ENCODE results near the gene RAPSN.

RAPSN gene

DNA sequence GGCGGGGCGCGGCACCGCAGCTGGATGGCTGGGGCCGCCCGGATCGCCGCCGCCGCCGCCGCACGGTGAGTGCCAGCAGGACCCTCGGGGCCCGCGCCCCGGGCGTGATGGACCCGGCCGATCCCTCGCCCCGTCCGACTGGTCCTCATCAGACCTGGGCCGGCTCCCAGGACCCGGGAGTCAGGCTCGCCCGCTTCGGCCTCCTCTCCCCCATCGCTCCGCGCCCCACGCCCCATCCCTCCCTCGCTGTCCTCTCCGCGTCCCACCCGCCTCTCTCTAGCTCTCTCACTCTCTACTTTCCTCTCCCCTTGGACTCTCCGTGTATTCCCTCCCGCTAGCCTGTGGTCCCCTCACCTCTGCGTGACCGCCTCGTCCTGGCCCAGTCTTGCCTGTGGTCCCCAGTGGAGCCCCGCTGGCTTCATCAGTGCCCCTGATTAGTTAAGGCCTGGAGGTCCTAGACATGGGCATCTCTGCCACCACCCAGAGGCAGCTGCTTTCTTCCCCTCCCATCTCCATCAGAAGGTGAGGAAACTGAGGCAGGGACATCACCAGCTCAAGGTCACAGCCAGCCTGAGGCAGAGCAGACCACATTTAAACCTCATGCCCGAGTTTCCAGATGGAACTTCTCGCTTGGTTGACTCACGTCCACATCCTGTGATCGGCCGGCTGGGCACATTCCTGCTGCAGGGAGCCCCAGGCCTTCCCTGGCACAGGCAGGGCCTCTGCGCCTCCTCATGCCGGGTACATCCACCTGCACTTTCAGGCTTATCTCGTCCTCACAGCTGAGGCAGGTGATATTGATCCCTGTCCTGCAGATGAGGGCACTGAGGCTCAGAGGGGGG lies 40.1 kb downstream of the RAPSN start (continued):
- TF ChIP-seq, protein P1, sequence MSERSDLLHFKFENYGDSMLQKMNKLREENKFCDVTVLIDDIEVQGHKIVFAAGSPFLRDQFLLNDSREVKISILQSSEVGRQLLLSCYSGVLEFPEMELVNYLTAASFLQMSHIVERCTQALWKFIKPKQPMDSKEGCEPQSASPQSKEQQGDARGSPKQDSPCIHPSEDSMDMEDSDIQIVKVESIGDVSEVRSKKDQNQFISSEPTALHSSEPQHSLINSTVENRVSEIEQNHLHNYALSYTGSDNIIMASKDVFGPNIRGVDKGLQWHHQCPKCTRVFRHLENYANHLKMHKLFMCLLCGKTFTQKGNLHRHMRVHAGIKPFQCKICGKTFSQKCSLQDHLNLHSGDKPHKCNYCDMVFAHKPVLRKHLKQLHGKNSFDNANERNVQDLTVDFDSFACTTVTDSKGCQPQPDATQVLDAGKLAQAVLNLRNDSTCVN (tag by site-specific recombination; optimal IDR thresholded peaks at IDR 0.05) = peak; percentile 8
- TF ChIP-seq ZFP69B (tag by site-specific recombination; IDR thresholded peaks at IDR 0.05) (peak; percentile 32; the same call in 1 of the 2 replicates), GLIS2 (tag by site-specific recombination; IDR thresholded peaks at IDR 0.05) (peak; percentile 19), ZNF354C (tag by site-specific recombination; IDR thresholded peaks at IDR 0.05; ENCODE audit: borderline replicate concordance, low read depth) (no peak), ZIC2 (tag by site-specific recombination; IDR thresholded peaks at IDR 0.05) (peak; percentile 54), ZNF600 (tag by site-specific recombination; IDR thresholded peaks at IDR 0.05) (peak; percentile 42; the same call in 1 of the 2 replicates), SP3 (tag by site-specific recombination; IDR thresholded peaks at IDR 0.05) (no peak)
- TF ChIP-seq, protein P2, sequence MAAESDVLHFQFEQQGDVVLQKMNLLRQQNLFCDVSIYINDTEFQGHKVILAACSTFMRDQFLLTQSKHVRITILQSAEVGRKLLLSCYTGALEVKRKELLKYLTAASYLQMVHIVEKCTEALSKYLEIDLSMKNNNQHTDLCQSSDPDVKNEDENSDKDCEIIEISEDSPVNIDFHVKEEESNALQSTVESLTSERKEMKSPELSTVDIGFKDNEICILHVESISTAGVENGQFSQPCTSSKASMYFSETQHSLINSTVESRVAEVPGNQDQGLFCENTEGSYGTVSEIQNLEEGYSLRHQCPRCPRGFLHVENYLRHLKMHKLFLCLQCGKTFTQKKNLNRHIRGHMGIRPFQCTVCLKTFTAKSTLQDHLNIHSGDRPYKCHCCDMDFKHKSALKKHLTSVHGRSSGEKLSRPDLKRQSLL (tag by site-specific recombination; IDR thresholded peaks at IDR 0.05) = no peak

DNA sequence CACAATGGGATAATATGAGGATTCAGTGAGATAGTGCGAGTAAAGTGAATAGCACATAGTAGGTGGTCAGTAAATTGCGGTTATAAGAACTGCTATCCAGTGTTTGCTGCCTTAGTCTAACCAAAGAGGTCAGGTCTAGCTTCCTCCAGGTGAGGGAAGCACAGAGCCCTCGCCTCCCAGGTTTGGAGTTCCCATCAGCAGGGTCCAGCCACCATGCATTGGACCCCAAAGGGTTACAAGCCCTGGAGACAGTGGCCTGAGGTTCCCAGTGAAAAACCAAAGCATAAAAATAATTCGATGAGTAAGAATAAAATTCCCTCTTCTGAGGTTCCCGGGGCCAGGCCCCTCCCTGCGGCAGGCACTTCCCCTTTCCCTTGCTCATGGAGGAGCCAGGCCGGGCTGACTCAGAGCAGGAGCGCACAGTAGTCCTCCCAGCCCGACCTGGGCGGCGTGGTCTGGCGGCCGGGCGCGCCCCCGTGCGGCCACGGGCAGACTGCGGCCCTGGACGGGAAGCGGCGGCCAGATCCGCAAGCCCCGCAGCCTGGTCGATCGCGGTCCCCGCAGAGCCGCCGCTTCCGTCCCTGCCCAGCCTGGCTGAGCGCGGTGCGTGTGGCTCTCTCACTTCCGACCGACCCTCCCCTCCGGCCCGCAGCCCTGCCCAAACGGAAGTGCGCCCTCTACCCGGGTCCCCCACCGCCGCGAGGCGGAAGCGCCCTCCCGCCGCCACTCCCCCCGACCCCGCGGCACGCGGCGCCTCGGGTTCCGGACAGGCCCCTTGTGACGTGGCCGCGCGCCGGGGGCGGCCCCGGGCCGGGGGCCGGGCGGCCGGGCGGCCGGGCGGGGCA lies 41.0 kb downstream of the RAPSN start, which contains the start of gene SLC39A13:
Gene SLC39A13 (plus strand): TSS at position 845 of the 845 bp plus-strand sequence. CDS start 1,505 bp downstream, outside the sequence.
- Histone ChIP-seq H3K27ac (ENCODE audit: extremely low read depth, low read depth, low read length) (peak within 1 kb of the TSS; percentile 82), H3K36me3 (ENCODE audit: control insufficient read depth in 2 of 2, insufficient read depth in 1 of 2, low read length in 2 of 2) (peaks cover 0 to 25% of the 10 kb centered on the region in 2 experiments; a peak in 1 of 3 replicates), H3K4me3 (ENCODE audit: low read depth, low read length) (peak within 1 kb of the TSS; percentile 86), H3K9me3 (ENCODE audit: control insufficient read depth, insufficient read depth, low read depth, low read length) (no peaks in the 10 kb centered on the region), H3K4me1 (ENCODE audit: control insufficient read depth, insufficient read depth, low read length) (no peaks in the 10 kb centered on the region)
- ChIA-PET CTCF (interaction anchor here (0.6 to 4.9 kb wide), 10 partner anchors 9 to 1160 kb away, joined by 3 to 32 read pairs (median 4); partner anchors contain the start of genes ACP2, KBTBD4, MADD and NDUFS3), POLR2A (interaction anchor here (1.2 to 6.0 kb wide), 3 partner anchors 8 to 34 kb away, joined by 3 to 37 read pairs (median 7); partner anchors contain the start of gene PSMC3)
- TF ChIP-seq GLIS2 (tag by site-specific recombination; IDR thresholded peaks at IDR 0.05) (peak; percentile 72), ZNF324 (tag by site-specific recombination; IDR thresholded peaks at IDR 0.05) (no peak), ZSCAN16 (tag by site-specific recombination; IDR thresholded peaks at IDR 0.05) (no peak; the same call in 1 of the 2 replicates), HOXA7 (CRISPR knock-in tag; IDR thresholded peaks at IDR 0.05; ENCODE audit: borderline replicate concordance) (no peak), TCF7L2 (IDR thresholded peaks at IDR 0.05; ENCODE audit: borderline replicate concordance, low read depth, low read length) (no peak), ZNF24 (tag by site-specific recombination; IDR thresholded peaks at IDR 0.05) (no peak), ZNF473 (tag by site-specific recombination; IDR thresholded peaks at IDR 0.05) (no peak), GLI4 (tag by site-specific recombination; IDR thresholded peaks at IDR 0.05) (no peak)
- TF ChIP-seq, protein P3, sequence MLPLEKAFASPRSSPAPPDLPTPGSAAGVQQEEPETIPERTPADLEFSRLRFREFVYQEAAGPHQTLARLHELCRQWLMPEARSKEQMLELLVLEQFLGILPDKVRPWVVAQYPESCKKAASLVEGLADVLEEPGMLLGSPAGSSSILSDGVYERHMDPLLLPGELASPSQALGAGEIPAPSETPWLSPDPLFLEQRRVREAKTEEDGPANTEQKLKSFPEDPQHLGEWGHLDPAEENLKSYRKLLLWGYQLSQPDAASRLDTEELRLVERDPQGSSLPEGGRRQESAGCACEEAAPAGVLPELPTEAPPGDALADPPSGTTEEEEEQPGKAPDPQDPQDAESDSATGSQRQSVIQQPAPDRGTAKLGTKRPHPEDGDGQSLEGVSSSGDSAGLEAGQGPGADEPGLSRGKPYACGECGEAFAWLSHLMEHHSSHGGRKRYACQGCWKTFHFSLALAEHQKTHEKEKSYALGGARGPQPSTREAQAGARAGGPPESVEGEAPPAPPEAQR (tag by site-specific recombination; IDR thresholded peaks at IDR 0.05) = peak; percentile 62; the same call in 1 of the 2 replicates
- TF ChIP-seq, protein P4, sequence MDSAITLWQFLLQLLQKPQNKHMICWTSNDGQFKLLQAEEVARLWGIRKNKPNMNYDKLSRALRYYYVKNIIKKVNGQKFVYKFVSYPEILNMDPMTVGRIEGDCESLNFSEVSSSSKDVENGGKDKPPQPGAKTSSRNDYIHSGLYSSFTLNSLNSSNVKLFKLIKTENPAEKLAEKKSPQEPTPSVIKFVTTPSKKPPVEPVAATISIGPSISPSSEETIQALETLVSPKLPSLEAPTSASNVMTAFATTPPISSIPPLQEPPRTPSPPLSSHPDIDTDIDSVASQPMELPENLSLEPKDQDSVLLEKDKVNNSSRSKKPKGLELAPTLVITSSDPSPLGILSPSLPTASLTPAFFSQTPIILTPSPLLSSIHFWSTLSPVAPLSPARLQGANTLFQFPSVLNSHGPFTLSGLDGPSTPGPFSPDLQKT (IDR thresholded peaks at IDR 0.05; ENCODE audit: borderline replicate concordance, low read depth, low read length) = no peak; the same call in 1 of the 2 replicates
- TF ChIP-seq, protein P5, sequence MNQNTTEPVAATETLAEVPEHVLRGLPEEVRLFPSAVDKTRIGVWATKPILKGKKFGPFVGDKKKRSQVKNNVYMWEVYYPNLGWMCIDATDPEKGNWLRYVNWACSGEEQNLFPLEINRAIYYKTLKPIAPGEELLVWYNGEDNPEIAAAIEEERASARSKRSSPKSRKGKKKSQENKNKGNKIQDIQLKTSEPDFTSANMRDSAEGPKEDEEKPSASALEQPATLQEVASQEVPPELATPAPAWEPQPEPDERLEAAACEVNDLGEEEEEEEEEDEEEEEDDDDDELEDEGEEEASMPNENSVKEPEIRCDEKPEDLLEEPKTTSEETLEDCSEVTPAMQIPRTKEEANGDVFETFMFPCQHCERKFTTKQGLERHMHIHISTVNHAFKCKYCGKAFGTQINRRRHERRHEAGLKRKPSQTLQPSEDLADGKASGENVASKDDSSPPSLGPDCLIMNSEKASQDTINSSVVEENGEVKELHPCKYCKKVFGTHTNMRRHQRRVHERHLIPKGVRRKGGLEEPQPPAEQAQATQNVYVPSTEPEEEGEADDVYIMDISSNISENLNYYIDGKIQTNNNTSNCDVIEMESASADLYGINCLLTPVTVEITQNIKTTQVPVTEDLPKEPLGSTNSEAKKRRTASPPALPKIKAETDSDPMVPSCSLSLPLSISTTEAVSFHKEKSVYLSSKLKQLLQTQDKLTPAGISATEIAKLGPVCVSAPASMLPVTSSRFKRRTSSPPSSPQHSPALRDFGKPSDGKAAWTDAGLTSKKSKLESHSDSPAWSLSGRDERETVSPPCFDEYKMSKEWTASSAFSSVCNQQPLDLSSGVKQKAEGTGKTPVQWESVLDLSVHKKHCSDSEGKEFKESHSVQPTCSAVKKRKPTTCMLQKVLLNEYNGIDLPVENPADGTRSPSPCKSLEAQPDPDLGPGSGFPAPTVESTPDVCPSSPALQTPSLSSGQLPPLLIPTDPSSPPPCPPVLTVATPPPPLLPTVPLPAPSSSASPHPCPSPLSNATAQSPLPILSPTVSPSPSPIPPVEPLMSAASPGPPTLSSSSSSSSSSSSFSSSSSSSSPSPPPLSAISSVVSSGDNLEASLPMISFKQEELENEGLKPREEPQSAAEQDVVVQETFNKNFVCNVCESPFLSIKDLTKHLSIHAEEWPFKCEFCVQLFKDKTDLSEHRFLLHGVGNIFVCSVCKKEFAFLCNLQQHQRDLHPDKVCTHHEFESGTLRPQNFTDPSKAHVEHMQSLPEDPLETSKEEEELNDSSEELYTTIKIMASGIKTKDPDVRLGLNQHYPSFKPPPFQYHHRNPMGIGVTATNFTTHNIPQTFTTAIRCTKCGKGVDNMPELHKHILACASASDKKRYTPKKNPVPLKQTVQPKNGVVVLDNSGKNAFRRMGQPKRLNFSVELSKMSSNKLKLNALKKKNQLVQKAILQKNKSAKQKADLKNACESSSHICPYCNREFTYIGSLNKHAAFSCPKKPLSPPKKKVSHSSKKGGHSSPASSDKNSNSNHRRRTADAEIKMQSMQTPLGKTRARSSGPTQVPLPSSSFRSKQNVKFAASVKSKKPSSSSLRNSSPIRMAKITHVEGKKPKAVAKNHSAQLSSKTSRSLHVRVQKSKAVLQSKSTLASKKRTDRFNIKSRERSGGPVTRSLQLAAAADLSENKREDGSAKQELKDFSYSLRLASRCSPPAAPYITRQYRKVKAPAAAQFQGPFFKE (tag by site-specific recombination; IDR thresholded peaks at IDR 0.05; ENCODE audit: borderline replicate concordance) = no peak
- TF ChIP-seq, protein P6, sequence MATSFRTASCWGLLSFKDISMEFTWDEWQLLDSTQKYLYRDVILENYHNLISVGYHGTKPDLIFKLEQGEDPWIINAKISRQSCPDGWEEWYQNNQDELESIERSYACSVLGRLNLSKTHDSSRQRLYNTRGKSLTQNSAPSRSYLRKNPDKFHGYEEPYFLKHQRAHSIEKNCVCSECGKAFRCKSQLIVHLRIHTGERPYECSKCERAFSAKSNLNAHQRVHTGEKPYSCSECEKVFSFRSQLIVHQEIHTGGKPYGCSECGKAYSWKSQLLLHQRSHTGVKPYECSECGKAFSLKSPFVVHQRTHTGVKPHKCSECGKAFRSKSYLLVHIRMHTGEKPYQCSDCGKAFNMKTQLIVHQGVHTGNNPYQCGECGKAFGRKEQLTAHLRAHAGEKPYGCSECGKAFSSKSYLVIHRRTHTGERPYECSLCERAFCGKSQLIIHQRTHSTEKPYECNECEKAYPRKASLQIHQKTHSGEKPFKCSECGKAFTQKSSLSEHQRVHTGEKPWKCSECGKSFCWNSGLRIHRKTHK (tag by site-specific recombination; IDR thresholded peaks at IDR 0.05) = no peak
